Keratinocyte (primary cell): ENCODE results near the gene NF1. TPM values are rescaled to one million over a fixed set of nuclear protein-coding genes. Genes with fewer than 3 reads are reported as not detected.

Source experiments
- DNase-seq: peaks from one replicate; pipeline ENCODE4 v3.0.0-alpha.2; 2011; ENCODE audit warnings: low read depth, missing footprints, low spot score
- FAIRE-seq: peaks from 2 replicates; lab custom pipeline; 2011; peaks lifted over from hg19 to GRCh38; lab: Jason Lieb, UNC
- H2AFZ ChIP-seq: 2 replicates; pipeline ENCODE4 v1.6.0; 2012; ENCODE audit warnings: low read length, control low read depth, inconsistent platforms; ENCODE audit not compliant: control insufficient read depth
- H3K27ac ChIP-seq: 2 replicates; pipeline ENCODE4 v1.5.1; 2011; ENCODE audit warnings: low read length; ENCODE audit not compliant: control insufficient read depth, insufficient read depth
- H3K27me3 ChIP-seq: 3 replicates; pipeline ENCODE4 v1.6.0; 2011; ENCODE audit warnings: low read length; ENCODE audit not compliant: control insufficient read depth, insufficient read depth; ENCODE audit errors: extremely low read depth
- H3K36me3 ChIP-seq, 2 experiments: 2 replicates in 1 of 2; 3 replicates in 1 of 2; pipeline ENCODE4 v1.5.1; 2011; ENCODE audit warnings: low read length in 2 of 2, mild to moderate bottlenecking in 1 of 2; ENCODE audit not compliant: control insufficient read depth in 2 of 2, insufficient read depth in 2 of 2; ENCODE audit errors: extremely low read depth in 1 of 2
- H3K4me1 ChIP-seq: 3 replicates; pipeline ENCODE4 v1.5.1; 2011; ENCODE audit warnings: low read length; ENCODE audit not compliant: control insufficient read depth, insufficient read depth; ENCODE audit errors: extremely low read depth
- H3K4me2 ChIP-seq: 3 replicates; pipeline ENCODE4 v1.6.0; 2011; ENCODE audit warnings: low read depth, low read length; ENCODE audit not compliant: control insufficient read depth, insufficient read depth; ENCODE audit errors: extremely low read depth
- H3K4me3 ChIP-seq, 3 experiments: fragments of 200-600 bp in 1 of 3; sonication (generic) in 1 of 3; 2 replicates in 2 of 3; 3 replicates in 1 of 3; pipeline ENCODE4 v1.5.1; 2011 to 2016; ENCODE audit warnings: low read length in 3 of 3, mild to moderate bottlenecking in 3 of 3, control low read depth in 2 of 3, inconsistent platforms in 1 of 3, low read depth in 1 of 3, mixed read lengths in 1 of 3, mixed run types in 1 of 3, moderate library complexity in 1 of 3; ENCODE audit not compliant: control insufficient read depth in 2 of 3, insufficient read depth in 2 of 3; ENCODE audit errors: extremely low read depth in 1 of 3
- H3K79me2 ChIP-seq: 2 replicates; pipeline ENCODE4 v1.6.0; 2012; ENCODE audit warnings: low read length; ENCODE audit not compliant: control insufficient read depth, insufficient read depth
- H3K9ac ChIP-seq: 3 replicates; pipeline ENCODE4 v1.6.0; 2011; ENCODE audit warnings: low read length; ENCODE audit not compliant: control insufficient read depth, insufficient read depth; ENCODE audit errors: extremely low read depth
- H3K9me1 ChIP-seq: 3 replicates; pipeline ENCODE4 v1.6.0; 2011; ENCODE audit warnings: low read length; ENCODE audit not compliant: control insufficient read depth, insufficient read depth; ENCODE audit errors: extremely low read depth
- H3K9me3 ChIP-seq: 2 replicates; pipeline ENCODE4 v1.5.1; 2012; ENCODE audit warnings: low read depth, low read length; ENCODE audit not compliant: control insufficient read depth
- H4K20me1 ChIP-seq: 3 replicates; pipeline ENCODE4 v1.6.0; 2011; ENCODE audit warnings: low read length; ENCODE audit not compliant: control insufficient read depth, insufficient read depth; ENCODE audit errors: extremely low read depth
- CTCF ChIP-seq, 3 experiments: IDR thresholded peaks in 1 of 3; conservative IDR thresholded peaks in 1 of 3; optimal IDR thresholded peaks in 1 of 3; 2 replicates in 2 of 3; 3 replicates in 1 of 3; pipeline versions ENCODE3 to v1.5.1; 2011; ENCODE audit warnings: low read length in 3 of 3, mild to moderate bottlenecking in 3 of 3, moderate library complexity in 2 of 3, control low read depth in 1 of 3, inconsistent platforms in 1 of 3; ENCODE audit not compliant: insufficient read depth in 2 of 3; ENCODE audit errors: extremely low read depth in 1 of 3
- EZH2 ChIP-seq: IDR thresholded peaks from one replicate; pipeline ENCODE4 v1.6.1; 2012; ENCODE audit warnings: inconsistent platforms, mild to moderate bottlenecking, low read length, moderate library complexity
- dilution Hi-C: fragments of 300-500 bp; cut with MboI; formaldehyde crosslinking; loops from one replicate; pipeline ENCODE4 v1.7.0; 2020; ENCODE audit warnings: low sequenced_read_pairs; ENCODE audit not compliant: extremely low pct_ligation_motif_present
- polyA plus RNA-seq, 5 experiments: library from polyadenylated mRNA; depleted of rRNA in 3 of 5; stranded (reverse) in 3 of 5; stranded (forward) in 1 of 5; unstranded in 1 of 5; fragments of >200 nt; gene quantifications; 1 replicate in 1 of 5; 2 replicates in 3 of 5; 3 replicates in 1 of 5; pipeline versions ENCODE4 v1.2.1 to v1.2.3, GENCODE V29; 2011 to 2012; ENCODE audit warnings: missing spikeins in 2 of 5, low read depth in 1 of 5, low replicate concordance in 1 of 5

Gene NF1
- polyA plus RNA-seq, 1 donor (not counting 4 experiments of a cell fraction or from before 2014, with no cell fraction given) = 26.7 TPM

DNA sequence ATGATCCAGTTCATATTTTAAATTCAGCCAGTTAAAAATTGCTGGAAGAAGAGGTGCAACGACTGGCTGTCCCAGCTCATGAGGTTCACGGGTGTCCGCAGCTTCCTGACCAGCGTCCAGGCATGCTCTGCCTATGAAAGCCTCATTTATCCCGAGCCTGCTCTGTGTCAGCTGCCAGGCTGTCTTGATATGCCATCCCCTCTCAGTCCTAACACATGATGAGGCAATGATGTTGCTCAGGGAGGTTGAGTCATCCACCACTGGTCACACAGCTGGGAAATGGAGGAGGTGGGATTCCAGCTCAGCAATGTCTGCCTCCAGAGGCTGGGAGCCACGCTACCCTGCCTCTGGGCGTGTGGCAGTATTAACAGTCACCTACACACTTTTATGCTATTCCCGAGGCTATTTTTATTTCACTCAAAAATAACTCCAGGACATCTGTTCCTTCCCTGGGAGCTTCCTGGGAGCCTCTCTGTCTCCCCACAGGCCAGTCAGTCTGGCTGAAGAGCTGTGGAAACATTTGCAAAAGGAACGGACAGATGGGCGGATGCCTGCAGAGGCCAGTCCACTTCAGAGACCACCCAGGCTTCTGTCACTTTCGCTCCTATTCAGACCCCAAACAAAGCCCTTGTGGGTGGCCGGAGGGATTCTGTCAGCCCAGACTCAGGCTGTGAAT lies 319.2 kb downstream of the NF1 start:
- Histone ChIP-seq H3K4me3 (no peak overlapping the region), H3K79me2 (no peaks in the 10 kb centered on the region), H3K27me3 (peaks cover 21% of the 10 kb centered on the region), H4K20me1 (no peaks in the 10 kb centered on the region), H3K4me2 (no peak overlapping the region), H3K9me1 (no peaks in the 10 kb centered on the region), H3K9me3 (no peaks in the 10 kb centered on the region), H2AFZ (no peak overlapping the region), H3K27ac (no peak overlapping the region), H3K9ac (no peak overlapping the region), H3K36me3 (no peaks in the 10 kb centered on the region), H3K4me1 (no peaks in the 10 kb centered on the region)
- TF ChIP-seq CTCF (optimal IDR thresholded peaks at IDR 0.05 in 1 of 3, IDR thresholded peaks at IDR 0.05 in 1 of 3, conservative IDR thresholded peaks at IDR 0.05 in 1 of 3; ENCODE audit: extremely low read depth in 1 of 3, insufficient read depth in 2 of 3, low read length in 3 of 3) (no peak), EZH2 (no peak)
- FAIRE-seq = no peak
- dilution Hi-C loops = no loop called here
- DNase-seq = peak; percentile 23

GRCh38 chr17:31414550-31414918 lies 319.8 kb downstream of the NF1 start:
- H3K9me3 ChIP-seq = no peaks in the 10 kb centered on the region
- no peak overlapping the region for H2AFZ ChIP-seq
- dilution Hi-C loops = no loop called here
- FAIRE-seq (no peak), DNase-seq (no peak)
- H3K4me1 ChIP-seq = no peaks in the 10 kb centered on the region
- H3K27ac ChIP-seq = no peak overlapping the region
- H3K79me2 ChIP-seq = no peaks in the 10 kb centered on the region
- H4K20me1 ChIP-seq = no peaks in the 10 kb centered on the region
- H3K36me3 ChIP-seq = no peaks in the 10 kb centered on the region
- TF ChIP-seq CTCF (optimal IDR thresholded peaks at IDR 0.05 in 1 of 3, IDR thresholded peaks at IDR 0.05 in 1 of 3, conservative IDR thresholded peaks at IDR 0.05 in 1 of 3; ENCODE audit: extremely low read depth in 1 of 3, insufficient read depth in 2 of 3, low read length in 3 of 3) (no peak), EZH2 (no peak)
- no peaks in the 10 kb centered on the region for H3K9me1 ChIP-seq
- no peak overlapping the region for H3K4me2 ChIP-seq
- H3K27me3 ChIP-seq = peaks cover 19% of the 10 kb centered on the region
- H3K9ac ChIP-seq = no peak overlapping the region
- no peak overlapping the region for H3K4me3 ChIP-seq
